Tibial artery (tissue), 4 donors: ENCODE data around the gene TMIGD2.
"Not testable (repeated sequence)": the region's sequence is repeated elsewhere in the genome, so short reads cannot be mapped to it uniquely, and the experiment has no call there.

Experiments
- DNase-seq, 2 donors: peaks; one replicate each; pipeline ENCODE4 v3.0.0-alpha.2; 2019
- H3K27ac ChIP-seq, 2 donors: fragments of 200-600 bp; sonication (generic) in 1 of 2; 1 replicate in 1 of 2; 2 replicates in 1 of 2; pipeline ENCODE4 v1.5.1; 2018 to 2019; ENCODE audit warnings: mild to moderate bottlenecking in 1 of 2
- H3K27me3 ChIP-seq, 2 donors: fragments of 200-600 bp; sonication (generic) in 1 of 2; one replicate each; pipeline versions ENCODE4 v1.5.1 to v1.6.0; 2016 to 2019
- H3K36me3 ChIP-seq, 3 donors: fragments of 200-600 bp; sonication (generic) in 2 of 3; one replicate each; pipeline ENCODE4 v1.5.1; 2016 to 2019; ENCODE audit warnings: mild to moderate bottlenecking in 2 of 3
- H3K4me1 ChIP-seq, 4 donors: fragments of 200-600 bp; sonication (generic) in 2 of 4; 1 replicate in 3 of 4; 2 replicates in 1 of 4; pipeline ENCODE4 v1.5.1; 2016 to 2019
- H3K4me3 ChIP-seq, 2 donors: fragments of 200-600 bp; sonication (generic) in 1 of 2; 1 replicate in 1 of 2; 2 replicates in 1 of 2; pipeline ENCODE4 v1.5.1; 2018 to 2019; ENCODE audit warnings: mild to moderate bottlenecking in 2 of 2
- H3K9me3 ChIP-seq, 3 donors: fragments of 200-600 bp; sonication (generic) in 1 of 3; one replicate each; pipeline ENCODE4 v1.5.1; 2016 to 2019
- intact Hi-C: fragments of 100-400 bp; cut with DNase I; formaldehyde crosslinking; loops from one replicate; pipeline ENCODE4 v1.15.0; 2023; ENCODE audit warnings: low total_unique reads
- TF ChIP-seq, protein P1 (sequence below), 2 experiments: fragments of 200-600 bp in 1 of 2; fragments of 450-650 bp in 1 of 2; IDR thresholded peaks; one replicate each; pipeline ENCODE4 v1.5.1; 2017 to 2019; ENCODE audit warnings: antibody characterized with exemption in 2 of 2, mild to moderate bottlenecking in 1 of 2, moderate library complexity in 1 of 2

Gene TMIGD2

GRCh38 chr19:4279530-4280422 lies 22.4 kb downstream of the TMIGD2 start:
- no peaks in the 10 kb centered on the region for H3K36me3 ChIP-seq
- no peak for DNase-seq
- peaks cover 0 to 76% of the 10 kb centered on the region in 2 donors for H3K27me3 ChIP-seq
- no peaks in the 10 kb centered on the region for H3K9me3 ChIP-seq
- peaks cover 0 to 18% (median 11%) of the 10 kb centered on the region in 4 donors for H3K4me1 ChIP-seq
- TF ChIP-seq, protein P1, sequence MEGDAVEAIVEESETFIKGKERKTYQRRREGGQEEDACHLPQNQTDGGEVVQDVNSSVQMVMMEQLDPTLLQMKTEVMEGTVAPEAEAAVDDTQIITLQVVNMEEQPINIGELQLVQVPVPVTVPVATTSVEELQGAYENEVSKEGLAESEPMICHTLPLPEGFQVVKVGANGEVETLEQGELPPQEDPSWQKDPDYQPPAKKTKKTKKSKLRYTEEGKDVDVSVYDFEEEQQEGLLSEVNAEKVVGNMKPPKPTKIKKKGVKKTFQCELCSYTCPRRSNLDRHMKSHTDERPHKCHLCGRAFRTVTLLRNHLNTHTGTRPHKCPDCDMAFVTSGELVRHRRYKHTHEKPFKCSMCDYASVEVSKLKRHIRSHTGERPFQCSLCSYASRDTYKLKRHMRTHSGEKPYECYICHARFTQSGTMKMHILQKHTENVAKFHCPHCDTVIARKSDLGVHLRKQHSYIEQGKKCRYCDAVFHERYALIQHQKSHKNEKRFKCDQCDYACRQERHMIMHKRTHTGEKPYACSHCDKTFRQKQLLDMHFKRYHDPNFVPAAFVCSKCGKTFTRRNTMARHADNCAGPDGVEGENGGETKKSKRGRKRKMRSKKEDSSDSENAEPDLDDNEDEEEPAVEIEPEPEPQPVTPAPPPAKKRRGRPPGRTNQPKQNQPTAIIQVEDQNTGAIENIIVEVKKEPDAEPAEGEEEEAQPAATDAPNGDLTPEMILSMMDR (IDR thresholded peaks at IDR 0.05): no peak
- intact Hi-C loops: no loop called here
- peak overlapping the region in 1 of 2 donors; percentile 9 for H3K4me3 ChIP-seq
- no peak overlapping the region for H3K27ac ChIP-seq

DNA sequence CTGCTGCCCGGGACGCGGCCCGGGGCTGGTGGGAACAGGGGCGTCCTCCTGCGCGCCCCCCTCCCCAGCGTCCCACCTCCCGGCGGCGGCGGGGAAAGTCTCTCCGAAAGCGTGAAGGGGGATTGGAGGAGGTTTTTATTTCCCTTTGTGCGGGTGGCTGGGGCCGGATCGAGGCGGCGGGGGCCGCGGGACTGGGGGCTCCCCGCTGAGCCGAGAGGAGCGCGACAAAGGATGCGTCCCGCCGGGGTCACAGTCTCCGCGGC lies 23.0 kb downstream of the TMIGD2 start:
- intact Hi-C loops: no loop called here
- no peaks in the 10 kb centered on the region for H3K9me3 ChIP-seq
- H3K4me1 ChIP-seq: peaks cover 0 to 18% (median 11%) of the 10 kb centered on the region in 4 donors
- H3K36me3 ChIP-seq: no peaks in the 10 kb centered on the region
- H3K27me3 ChIP-seq: peaks cover 0 to 70% of the 10 kb centered on the region in 2 donors
- TF ChIP-seq, protein P1 (IDR thresholded peaks at IDR 0.05): no peak
- peak overlapping the region in 1 of 2 donors; percentile 9 for H3K4me3 ChIP-seq
- no peak for DNase-seq
- H3K27ac ChIP-seq: no peak overlapping the region

GRCh38 chr19:4278419-4279266 lies 23.5 kb downstream of the TMIGD2 start, which contains the start of gene SHD:
Gene SHD (plus strand): TSS chr19:4279266. CDS start chr19:4280064, 798 bp downstream.
- no peaks in the 10 kb centered on the region for H3K36me3 ChIP-seq
- no peak within 1 kb of the TSS for H3K27ac ChIP-seq
- TF ChIP-seq, protein P1 (IDR thresholded peaks at IDR 0.05): no peak
- H3K9me3 ChIP-seq: no peaks in the 10 kb centered on the region
- intact Hi-C loops: no loop called here
- no peak for DNase-seq
- H3K4me1 ChIP-seq: peaks cover 0 to 18% (median 11%) of the 10 kb centered on the region in 4 donors
- H3K27me3 ChIP-seq: peaks cover 0 to 65% of the 10 kb centered on the region in 2 donors
- H3K4me3 ChIP-seq: peak within 1 kb of the TSS in 1 of 2 donors; percentile 9

- intact Hi-C loops: no loop called here
- Histone ChIP-seq H3K9me3 (no peaks in the 10 kb centered on the region), H3K4me1 (peaks cover 0 to 18% (median 11%) of the 10 kb centered on the region in 4 donors), H3K4me3 (no peak overlapping the region), H3K27me3 (peaks cover 0 to 59% of the 10 kb centered on the region in 2 donors), H3K27ac (no peak overlapping the region), H3K36me3 (peaks cover 0 to 2% (median 0%) of the 10 kb centered on the region in 3 donors)
- DNase-seq: no peak
- TF ChIP-seq, protein P1 (IDR thresholded peaks at IDR 0.05): no peak
Observed at GRCh38 chr19:4278010-4278409, 24.2 kb downstream of the TMIGD2 start.

- no peaks in the 10 kb centered on the region for H3K9me3 ChIP-seq
- peaks cover 0 to 52% of the 10 kb centered on the region in 2 donors for H3K27me3 ChIP-seq
- peaks cover 0 to 18% (median 11%) of the 10 kb centered on the region in 4 donors for H3K4me1 ChIP-seq
- TF ChIP-seq, protein P1 (IDR thresholded peaks at IDR 0.05): no peak
- H3K4me3 ChIP-seq: no peak overlapping the region
- intact Hi-C loops: no loop called here
- no peak for DNase-seq
- H3K36me3 ChIP-seq: peaks cover 0 to 9% (median under 1%) of the 10 kb centered on the region in 3 donors
- no peak overlapping the region for H3K27ac ChIP-seq
Observed at GRCh38 chr19:4277191-4277696, 24.9 kb downstream of the TMIGD2 start.

- H3K4me1 ChIP-seq, H3K9me3 ChIP-seq, DNase-seq, H3K4me3 ChIP-seq, intact Hi-C loops, H3K27ac ChIP-seq: not testable (repeated sequence)
- Histone ChIP-seq H3K27me3 (peaks cover 0 to 24% of the 10 kb centered on the region in 2 donors), H3K36me3 (peaks cover 14 to 39% (median 23%) of the 10 kb centered on the region in 3 donors)
Observed at GRCh38 chr19:4274321-4274686, 27.9 kb downstream of the TMIGD2 start.
